OCI-LY1 (cell line): ENCODE data around the gene MFAP2.

Experiments
- H2AFZ ChIP-seq: fragments of 200-600 bp; sonication (generic), shearing (Covaris generic); 2 replicates; pipeline ENCODE4 v1.6.0; 2014; ENCODE audit warnings: antibody characterized with exemption, mild to moderate bottlenecking, low read length
- H3F3A ChIP-seq: fragments of 200-600 bp; sonication (generic), shearing (Covaris generic); 2 replicates; pipeline ENCODE4 v1.6.0; 2014; ENCODE audit warnings: mild to moderate bottlenecking, antibody characterized with exemption, low read length, moderate library complexity; ENCODE audit not compliant: insufficient read depth
- H3K27ac ChIP-seq: fragments of 200-600 bp; sonication (generic); 2 replicates; pipeline ENCODE4 v1.5.1; 2014; ENCODE audit warnings: low read length, mixed run types, mild to moderate bottlenecking, low read depth; ENCODE audit not compliant: poor library complexity, severe bottlenecking
- H3K27me3 ChIP-seq: fragments of 200-600 bp; sonication (generic); 2 replicates; pipeline ENCODE4 v1.6.0; 2014; ENCODE audit warnings: antibody characterized with exemption, mild to moderate bottlenecking, low read length, moderate library complexity; ENCODE audit not compliant: insufficient read depth
- H3K36me3 ChIP-seq: fragments of 200-600 bp; sonication (generic); 2 replicates; pipeline ENCODE4 v1.6.1; 2014; ENCODE audit warnings: mild to moderate bottlenecking, antibody characterized with exemption, low read length, moderate library complexity, mixed read lengths; ENCODE audit not compliant: insufficient read depth
- H3K4me1 ChIP-seq: fragments of 200-600 bp; sonication (generic); 2 replicates; pipeline ENCODE4 v1.5.1; 2014; ENCODE audit warnings: mild to moderate bottlenecking, low read length, moderate library complexity; ENCODE audit not compliant: insufficient read depth, severe bottlenecking
- H3K4me2 ChIP-seq: fragments of 200-600 bp; sonication (generic), shearing (Covaris generic); 2 replicates; pipeline ENCODE4 v1.6.1; 2014; ENCODE audit warnings: low read length
- H3K4me3 ChIP-seq: fragments of 200-600 bp; sonication (generic); 2 replicates; pipeline ENCODE4 v1.5.1; 2014; ENCODE audit warnings: low read length, low read depth, mild to moderate bottlenecking, mixed read lengths; ENCODE audit not compliant: poor library complexity, severe bottlenecking
- H3K79me2 ChIP-seq: fragments of 200-600 bp; shearing (Covaris generic); 2 replicates; pipeline ENCODE4 v1.6.1; 2016; ENCODE audit warnings: mixed run types, low read length, mixed read lengths; ENCODE audit not compliant: insufficient read depth
- H3K9ac ChIP-seq: fragments of 200-600 bp; sonication (generic), shearing (Covaris generic); 2 replicates; pipeline ENCODE4 v1.6.1; 2014; ENCODE audit warnings: mild to moderate bottlenecking, low read length, mixed read lengths
- H3K9me2 ChIP-seq: fragments of 200-600 bp; sonication (generic), shearing (Covaris generic); 2 replicates; pipeline ENCODE4 v1.6.1; 2014; ENCODE audit warnings: low read depth, mild to moderate bottlenecking, low read length, mixed read lengths
- H3K9me3 ChIP-seq: fragments of 200-600 bp; shearing (Covaris generic); 2 replicates; pipeline ENCODE4 v1.6.1; 2014; ENCODE audit warnings: low read length, mixed read lengths
- H4K20me1 ChIP-seq: fragments of 200-600 bp; sonication (generic), shearing (Covaris generic); 2 replicates; pipeline ENCODE4 v1.6.0; 2016; ENCODE audit warnings: mild to moderate bottlenecking, low read length; ENCODE audit not compliant: insufficient read depth
- CTCF ChIP-seq: fragments of 200-600 bp; sonication (generic), shearing (Covaris generic); IDR thresholded peaks from 2 replicates; pipeline ENCODE4 v1.5.1; 2017; ENCODE audit warnings: mild to moderate bottlenecking, antibody characterized with exemption, low read length, moderate library complexity, mixed read lengths
- EZH2 ChIP-seq: fragments of 200-600 bp; sonication (generic), shearing (Covaris generic); IDR thresholded peaks from 2 replicates; pipeline ENCODE4 v1.8.0; 2017; ENCODE audit warnings: borderline replicate concordance, mixed run types, mild to moderate bottlenecking, antibody characterized with exemption, low read length, moderate library complexity, mixed read lengths

MFAP2 gene

GRCh38 chr1:16973215-16973614 lies 7.2 kb downstream of the MFAP2 start:
- Histone ChIP-seq H3K9me3 (no peaks in the 10 kb centered on the region), H3K4me1 (no peaks in the 10 kb centered on the region), H4K20me1 (no peaks in the 10 kb centered on the region), H3F3A (no peaks in the 10 kb centered on the region), H3K36me3 (no peaks in the 10 kb centered on the region), H3K27me3 (no peaks in the 10 kb centered on the region; the same call in 1 of the 2 replicates), H2AFZ (no peak overlapping the region), H3K4me3 (no peak overlapping the region), H3K79me2 (no peaks in the 10 kb centered on the region), H3K27ac (no peak overlapping the region), H3K9ac (no peak overlapping the region), H3K4me2 (no peak overlapping the region), H3K9me2 (no peaks in the 10 kb centered on the region)
- no peak for TF ChIP-seq CTCF
- TF ChIP-seq EZH2, result no peak

- Histone ChIP-seq H3K9me3 (no peaks in the 10 kb centered on the region), H3K4me1 (no peaks in the 10 kb centered on the region), H3K36me3 (no peaks in the 10 kb centered on the region), H3K4me3 (no peak overlapping the region), H3F3A (no peaks in the 10 kb centered on the region), H2AFZ (no peak overlapping the region), H3K9me2 (no peaks in the 10 kb centered on the region), H4K20me1 (no peaks in the 10 kb centered on the region), H3K4me2 (no peak overlapping the region), H3K9ac (no peak overlapping the region), H3K27ac (no peak overlapping the region), H3K27me3 (no peaks in the 10 kb centered on the region; the same call in 1 of the 2 replicates), H3K79me2 (no peaks in the 10 kb centered on the region)
- no peak for TF ChIP-seq EZH2
- TF ChIP-seq CTCF, result no peak
These were observed 8.1 kb downstream of the MFAP2 start for GRCh38 chr1:16972189-16972895.

GRCh38 chr1:16971341-16972188 lies 8.9 kb downstream of the MFAP2 start:
- H3K9ac ChIP-seq, result no peak overlapping the region
- no peak for TF ChIP-seq EZH2
- no peak for TF ChIP-seq CTCF
- H3K9me2 ChIP-seq, result no peaks in the 10 kb centered on the region
- no peaks in the 10 kb centered on the region for H3K79me2 ChIP-seq
- H3K27me3 ChIP-seq, result no peaks in the 10 kb centered on the region
- H4K20me1 ChIP-seq, result no peaks in the 10 kb centered on the region
- H2AFZ ChIP-seq, result no peak overlapping the region
- H3K27ac ChIP-seq, result no peak overlapping the region
- H3K4me3 ChIP-seq, result no peak overlapping the region
- H3F3A ChIP-seq, result no peaks in the 10 kb centered on the region
- H3K4me1 ChIP-seq, result no peaks in the 10 kb centered on the region
- H3K36me3 ChIP-seq, result no peaks in the 10 kb centered on the region
- no peak overlapping the region for H3K4me2 ChIP-seq
- no peaks in the 10 kb centered on the region for H3K9me3 ChIP-seq
